DND-41 (cell line): ENCODE results near the gene ARHGAP8.

Experiments used
- ATAC-seq: fragments of 200-7000 bp; cut with Tn5 transposase; 3 replicates; pipeline ENCODE4 v1.9.1; 2021; ENCODE audit warnings: low read depth; ENCODE audit not compliant: insufficient read depth
- DNase-seq: peaks from one replicate; pipeline ENCODE4 v3.0.0-alpha.2; 2020
- H2AFZ ChIP-seq: 2 replicates; pipeline ENCODE4 v1.6.0; 2012; ENCODE audit warnings: low read depth, low read length
- H3K27ac ChIP-seq: 2 replicates; pipeline ENCODE4 v1.5.1; 2012; ENCODE audit warnings: low read length, inconsistent platforms
- H3K27me3 ChIP-seq: fragments of 200-600 bp; sonication (generic); 2 replicates; pipeline ENCODE4 v1.6.0; 2012; ENCODE audit warnings: low read length, mild to moderate bottlenecking, inconsistent platforms; ENCODE audit not compliant: insufficient read depth, poor library complexity
- H3K36me3 ChIP-seq: 2 replicates; pipeline ENCODE4 v1.5.1; 2012; ENCODE audit warnings: low read length, inconsistent platforms; ENCODE audit not compliant: insufficient read depth
- H3K4me1 ChIP-seq: 2 replicates; pipeline ENCODE4 v1.5.1; 2012; ENCODE audit warnings: mild to moderate bottlenecking, low read length; ENCODE audit not compliant: insufficient read depth
- H3K4me2 ChIP-seq: 2 replicates; pipeline ENCODE4 v1.6.0; 2012; ENCODE audit warnings: mild to moderate bottlenecking, moderate library complexity, low read length, inconsistent platforms; ENCODE audit not compliant: insufficient read depth
- H3K4me3 ChIP-seq, 2 experiments: fragments of 200-600 bp in 1 of 2; shearing (Covaris generic) in 1 of 2; 2 replicates each; pipeline ENCODE4 v1.5.1; 2012 to 2016; ENCODE audit warnings: inconsistent platforms in 2 of 2, low read length in 2 of 2, mild to moderate bottlenecking in 2 of 2, low read depth in 1 of 2, moderate library complexity in 1 of 2
- H3K79me2 ChIP-seq: 2 replicates; pipeline ENCODE4 v1.6.0; 2012; ENCODE audit warnings: low read length, inconsistent platforms; ENCODE audit not compliant: insufficient read depth
- H3K9ac ChIP-seq: 2 replicates; pipeline ENCODE4 v1.6.0; 2012; ENCODE audit warnings: low read depth, mild to moderate bottlenecking, inconsistent platforms, low read length, moderate library complexity
- H3K9me3 ChIP-seq: 2 replicates; pipeline ENCODE4 v1.5.1; 2012; ENCODE audit warnings: low read length, moderate library complexity, mild to moderate bottlenecking, inconsistent platforms; ENCODE audit not compliant: insufficient read depth, severe bottlenecking
- H4K20me1 ChIP-seq: 2 replicates; pipeline ENCODE4 v1.6.0; 2012; ENCODE audit warnings: low read length; ENCODE audit not compliant: insufficient read depth
- EZH2 ChIP-seq: IDR thresholded peaks from 3 replicates; pipeline ENCODE4 v1.6.1; 2012; ENCODE audit warnings: borderline replicate concordance, low read depth, mild to moderate bottlenecking, moderate library complexity, low read length, inconsistent platforms; ENCODE audit not compliant: severe bottlenecking
- TF ChIP-seq, protein P1 (sequence below): IDR thresholded peaks from 2 replicates; pipeline ENCODE4 v1.5.1; 2012; ENCODE audit warnings: borderline replicate concordance, low read length, moderate library complexity, mild to moderate bottlenecking; ENCODE audit not compliant: poor library complexity, severe bottlenecking; ENCODE audit errors: extremely low read depth

ARHGAP8 gene

DNA sequence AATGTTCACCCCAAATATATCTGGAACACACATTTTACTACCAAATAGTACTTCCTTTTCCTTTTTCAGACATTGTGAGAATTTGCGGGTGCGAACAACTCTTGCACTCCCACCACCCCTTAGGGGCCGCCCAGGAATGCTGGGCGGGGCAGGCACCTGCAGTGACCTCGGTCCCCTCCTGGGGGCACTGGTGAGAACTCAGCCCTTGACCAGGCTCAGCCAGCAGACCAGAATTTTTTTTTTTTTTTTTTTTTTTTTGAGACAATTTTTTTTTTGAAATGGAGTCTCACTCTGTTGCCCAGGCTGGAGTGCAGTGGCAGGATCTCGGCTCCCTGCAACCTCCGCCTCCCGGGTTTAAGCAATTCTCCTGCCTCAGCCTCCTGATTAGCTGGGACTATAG is 75.8 kb downstream of the ARHGAP8 start:
- H3K79me2 ChIP-seq = no peaks in the 10 kb centered on the region
- H3K4me1 ChIP-seq = no peaks in the 10 kb centered on the region
- ATAC-seq (0 out of 3 replicates have a peak, but pooled peaks have one; percentile 40), DNase-seq (peak; percentile 19)
- no peaks in the 10 kb centered on the region for H4K20me1 ChIP-seq
- no peak overlapping the region for H3K27ac ChIP-seq
- no peaks in the 10 kb centered on the region for H3K36me3 ChIP-seq
- H3K4me2 ChIP-seq = no peak overlapping the region
- H3K9me3 ChIP-seq = no peaks in the 10 kb centered on the region
- no peak overlapping the region for H3K4me3 ChIP-seq
- no peak for TF ChIP-seq EZH2
- TF ChIP-seq, protein P1, sequence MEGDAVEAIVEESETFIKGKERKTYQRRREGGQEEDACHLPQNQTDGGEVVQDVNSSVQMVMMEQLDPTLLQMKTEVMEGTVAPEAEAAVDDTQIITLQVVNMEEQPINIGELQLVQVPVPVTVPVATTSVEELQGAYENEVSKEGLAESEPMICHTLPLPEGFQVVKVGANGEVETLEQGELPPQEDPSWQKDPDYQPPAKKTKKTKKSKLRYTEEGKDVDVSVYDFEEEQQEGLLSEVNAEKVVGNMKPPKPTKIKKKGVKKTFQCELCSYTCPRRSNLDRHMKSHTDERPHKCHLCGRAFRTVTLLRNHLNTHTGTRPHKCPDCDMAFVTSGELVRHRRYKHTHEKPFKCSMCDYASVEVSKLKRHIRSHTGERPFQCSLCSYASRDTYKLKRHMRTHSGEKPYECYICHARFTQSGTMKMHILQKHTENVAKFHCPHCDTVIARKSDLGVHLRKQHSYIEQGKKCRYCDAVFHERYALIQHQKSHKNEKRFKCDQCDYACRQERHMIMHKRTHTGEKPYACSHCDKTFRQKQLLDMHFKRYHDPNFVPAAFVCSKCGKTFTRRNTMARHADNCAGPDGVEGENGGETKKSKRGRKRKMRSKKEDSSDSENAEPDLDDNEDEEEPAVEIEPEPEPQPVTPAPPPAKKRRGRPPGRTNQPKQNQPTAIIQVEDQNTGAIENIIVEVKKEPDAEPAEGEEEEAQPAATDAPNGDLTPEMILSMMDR = peak; percentile 49
- no peaks in the 10 kb centered on the region for H3K27me3 ChIP-seq
- H3K9ac ChIP-seq = no peak overlapping the region
- H2AFZ ChIP-seq = no peak overlapping the region

DNA sequence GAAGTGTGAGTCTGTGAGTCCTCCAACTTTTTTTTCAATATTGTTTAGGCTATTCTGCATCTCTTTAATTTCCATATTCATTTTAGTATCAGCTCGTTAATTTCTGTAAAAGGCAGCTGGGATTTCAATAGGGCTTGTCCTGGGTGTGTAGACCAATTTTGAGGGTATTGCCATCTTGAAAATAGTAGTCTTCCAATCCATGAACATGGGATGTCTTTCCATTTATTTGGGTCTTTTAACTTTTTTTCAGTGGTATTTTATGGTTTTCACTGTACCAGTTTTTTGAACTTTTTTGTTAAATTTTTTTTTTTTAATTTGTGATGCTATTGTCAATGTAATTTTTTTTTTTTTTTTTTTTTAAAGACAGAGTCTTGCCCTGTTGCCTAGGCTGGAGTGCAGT is 79.5 kb downstream of the ARHGAP8 start:
- Histone ChIP-seq H3K27ac (no peak overlapping the region), H4K20me1 (no peaks in the 10 kb centered on the region), H3K4me1 (no peaks in the 10 kb centered on the region), H3K9me3 (peaks cover 6% of the 10 kb centered on the region), H3K27me3 (no peaks in the 10 kb centered on the region), H3K4me2 (no peak overlapping the region), H3K9ac (no peak overlapping the region), H2AFZ (no peak overlapping the region), H3K4me3 (no peak overlapping the region), H3K79me2 (no peaks in the 10 kb centered on the region), H3K36me3 (no peaks in the 10 kb centered on the region)
- no peak for ATAC-seq
- no peak for DNase-seq
- TF ChIP-seq EZH2 = no peak
- TF ChIP-seq, protein P1 = no peak

DNA sequence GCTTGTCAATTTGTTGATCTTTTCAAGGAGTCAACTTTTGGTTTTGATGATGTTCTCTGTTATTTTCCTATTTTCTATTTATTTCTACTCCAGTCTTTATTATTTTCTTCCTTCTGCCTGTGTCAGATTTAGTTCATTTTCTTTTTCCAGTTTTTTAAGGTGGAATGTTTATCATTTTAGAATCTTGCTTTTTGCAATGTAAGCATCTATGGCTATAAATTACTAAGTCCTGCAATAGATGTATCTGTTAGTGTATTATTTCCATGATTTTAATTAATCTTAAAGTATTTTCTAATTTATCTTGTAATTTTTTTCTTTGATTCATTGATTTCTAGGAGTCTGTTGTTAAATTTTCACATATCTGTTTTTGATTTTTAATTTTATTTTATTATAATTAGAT is 81.7 kb downstream of the ARHGAP8 start:
- no peak for TF ChIP-seq EZH2
- TF ChIP-seq, protein P1 = no peak
- Histone ChIP-seq H3K4me3 (no peak overlapping the region), H3K9ac (no peak overlapping the region), H3K79me2 (no peaks in the 10 kb centered on the region), H3K9me3 (peaks cover 6% of the 10 kb centered on the region), H3K4me2 (no peak overlapping the region), H3K4me1 (no peaks in the 10 kb centered on the region), H4K20me1 (no peaks in the 10 kb centered on the region), H3K27me3 (no peaks in the 10 kb centered on the region), H2AFZ (no peak overlapping the region), H3K36me3 (no peaks in the 10 kb centered on the region), H3K27ac (no peak overlapping the region)
- no peak for ATAC-seq
- no peak for DNase-seq

DNA sequence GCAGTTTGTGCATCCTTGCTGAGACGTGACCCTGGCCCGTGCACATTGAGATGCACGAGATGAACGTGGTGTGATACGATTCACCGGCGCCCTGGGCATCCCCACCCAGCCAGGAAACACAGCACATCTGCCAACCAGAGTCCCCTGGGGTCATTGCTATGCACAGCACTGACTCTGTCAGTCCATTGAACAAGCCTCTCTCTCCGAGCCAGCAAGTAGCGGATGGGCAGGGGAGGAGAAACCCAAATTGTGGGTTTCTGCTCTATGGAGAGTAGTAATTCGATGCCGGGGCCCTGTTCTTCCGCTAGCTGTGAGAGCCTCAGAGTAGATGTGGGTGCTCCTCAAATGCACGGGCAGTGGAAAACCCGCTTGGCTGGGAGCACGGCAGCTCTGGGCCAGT is 85.1 kb downstream of the ARHGAP8 start:
- H3K9ac ChIP-seq = no peak overlapping the region
- no peak overlapping the region for H3K27ac ChIP-seq
- ATAC-seq (no peak), DNase-seq (no peak)
- H3K27me3 ChIP-seq = no peaks in the 10 kb centered on the region
- no peak overlapping the region for H3K4me3 ChIP-seq
- peaks cover 6% of the 10 kb centered on the region for H3K9me3 ChIP-seq
- no peaks in the 10 kb centered on the region for H4K20me1 ChIP-seq
- H3K36me3 ChIP-seq = no peaks in the 10 kb centered on the region
- no peak for TF ChIP-seq EZH2
- TF ChIP-seq, protein P1 = no peak
- H3K79me2 ChIP-seq = no peaks in the 10 kb centered on the region
- H3K4me2 ChIP-seq = no peak overlapping the region
- no peaks in the 10 kb centered on the region for H3K4me1 ChIP-seq
- H2AFZ ChIP-seq = no peak overlapping the region
